ENCODE data around the gene SLCO3A1. TPM values are rescaled to one million over a fixed set of nuclear protein-coding genes. Genes with fewer than 3 reads are reported as not detected.
A peak's percentile ranks its signal among the peaks of the same experiment; 100 is the strongest.

SLCO3A1 gene
- polyA plus RNA-seq, 1 donor from 2014 or later, result 3.1 TPM

DNA sequence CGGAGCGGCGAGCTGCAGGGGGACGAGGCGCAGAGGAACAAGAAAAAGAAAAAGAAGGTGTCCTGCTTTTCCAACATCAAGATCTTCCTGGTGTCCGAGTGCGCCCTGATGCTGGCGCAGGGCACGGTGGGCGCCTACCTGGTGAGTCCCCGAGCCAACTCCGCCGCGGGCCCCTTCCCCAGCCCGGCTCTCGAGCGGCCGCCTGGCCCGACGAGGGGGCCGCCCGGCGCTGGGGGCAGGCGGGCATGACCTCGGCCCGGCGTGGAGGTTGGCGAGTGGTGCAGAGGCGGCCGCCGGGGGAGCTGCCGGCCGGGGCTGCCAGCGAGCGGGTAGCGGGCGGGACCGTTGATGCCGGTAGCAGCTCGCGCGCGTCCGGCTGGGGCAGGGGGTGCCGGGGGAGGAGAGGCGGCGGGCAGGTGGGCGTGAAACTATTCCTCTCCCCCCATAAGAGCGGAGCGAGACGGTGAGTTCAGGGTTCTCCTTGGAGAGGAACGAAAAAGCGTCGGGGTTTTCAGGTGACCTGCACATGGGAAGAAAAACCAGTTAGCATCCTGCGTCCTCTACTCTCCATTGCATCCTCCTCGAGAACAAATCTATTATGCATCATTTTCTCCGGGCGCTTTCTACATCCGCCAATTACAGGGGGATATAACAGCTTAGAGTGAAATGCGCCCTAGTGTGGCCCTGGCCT lies 585 bp downstream of the SLCO3A1 start:
- H3K4me1 Mint-ChIP-seq, result peaks cover 24 to 30% (median 28%) of the 10 kb centered on the region in 3 donors
- peak overlapping the region in 2 of 3 donors; percentile 16 to 31 for H3K27ac Mint-ChIP-seq
- peak overlapping the region; percentile 70 to 91 (median 84) for H3K4me3 Mint-ChIP-seq
- H3K27me3 Mint-ChIP-seq, result peaks cover 51% of the 10 kb centered on the region
- peaks cover 2% of the 10 kb centered on the region for H3K36me3 Mint-ChIP-seq
- H3K9me3 Mint-ChIP-seq, result peaks cover 1 to 2% (median 1%) of the 10 kb centered on the region in 3 donors

DNA sequence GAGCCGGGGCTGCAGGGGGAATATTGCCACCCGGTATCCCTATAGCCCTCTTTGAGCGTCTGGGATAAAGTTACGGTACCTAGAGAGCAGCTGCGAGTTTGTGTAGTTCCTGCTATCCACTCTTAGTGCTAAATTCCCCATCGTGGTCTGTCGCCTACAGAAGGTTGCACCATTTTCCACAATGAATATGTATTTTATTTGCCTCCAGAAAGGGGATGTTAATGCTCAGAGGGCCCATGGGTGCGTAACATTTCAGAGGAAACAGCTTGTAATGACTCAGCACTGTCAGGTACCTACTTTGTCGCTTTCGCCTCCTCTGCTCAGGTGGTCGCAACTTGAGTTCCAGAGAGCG lies 1.1 kb downstream of the SLCO3A1 start:
- H3K27ac Mint-ChIP-seq, result peak overlapping the region; percentile 16 to 95 (median 31)
- peaks cover 46% of the 10 kb centered on the region for H3K27me3 Mint-ChIP-seq
- H3K9me3 Mint-ChIP-seq, result peaks cover 1 to 3% (median 2%) of the 10 kb centered on the region in 3 donors

GRCh38 chr15:91855241-91855640 lies 1.7 kb downstream of the SLCO3A1 start:
- peaks cover 49% of the 10 kb centered on the region for H3K27me3 Mint-ChIP-seq
- peaks cover 2% of the 10 kb centered on the region for H3K36me3 Mint-ChIP-seq
- peaks cover 1 to 3% (median 2%) of the 10 kb centered on the region in 3 donors for H3K9me3 Mint-ChIP-seq
- peak overlapping the region; percentile 67 to 91 (median 84) for H3K4me3 Mint-ChIP-seq
- peak overlapping the region in 2 of 3 donors; percentile 29 to 95 for H3K27ac Mint-ChIP-seq
- peaks cover 24 to 29% (median 25%) of the 10 kb centered on the region in 3 donors for H3K4me1 Mint-ChIP-seq

More for the DNA sequence above, 1.1 kb downstream of the SLCO3A1 start:
- Mint-ChIP-seq H3K4me3 (peak overlapping the region; percentile 67 to 91 (median 84)), H3K36me3 (peaks cover 2% of the 10 kb centered on the region), H3K4me1 (peaks cover 24 to 29% (median 26%) of the 10 kb centered on the region in 3 donors)

DNA sequence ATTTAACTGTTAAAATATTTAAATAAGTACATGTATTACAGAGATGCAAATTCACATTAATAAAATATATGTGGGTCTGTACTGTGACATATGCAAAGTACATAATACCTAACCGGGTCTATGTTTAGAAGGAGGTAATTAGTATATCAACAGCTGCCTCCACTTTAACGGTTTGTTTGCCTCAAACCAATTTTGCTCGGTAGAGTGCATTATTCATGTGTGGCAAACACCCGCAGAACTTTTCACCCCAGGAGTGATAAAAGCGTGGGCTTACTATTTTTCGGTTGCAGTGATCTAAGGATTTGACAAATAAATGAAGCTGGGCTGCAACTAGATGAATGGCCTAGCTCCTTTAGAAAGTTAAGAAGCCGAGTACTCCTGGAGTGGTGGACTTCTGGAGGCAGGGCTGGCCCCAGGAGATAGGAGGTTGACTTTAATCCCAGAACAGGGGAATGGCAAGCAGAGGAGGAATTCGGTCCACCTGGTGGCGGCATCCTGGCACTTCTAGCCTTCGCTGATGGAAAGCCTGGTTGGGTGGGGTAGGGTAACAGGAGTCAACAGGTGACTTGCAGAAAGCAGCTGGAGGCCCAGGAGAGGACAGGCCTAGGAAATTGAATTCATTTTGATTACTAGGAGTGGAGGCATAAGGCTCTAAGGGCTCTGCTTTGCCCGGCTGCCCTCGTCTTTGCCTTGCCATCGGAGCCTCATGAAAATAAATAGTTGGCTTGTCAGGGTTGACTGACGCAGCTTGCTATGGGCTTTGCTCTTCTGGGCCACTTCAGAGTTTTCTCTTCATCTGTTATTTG lies 2.4 kb downstream of the SLCO3A1 start:
- H3K4me3 Mint-ChIP-seq, result peak overlapping the region in 2 of 4 donors; percentile 78 to 88
- peak overlapping the region; percentile 29 to 94 (median 46) for H3K27ac Mint-ChIP-seq
- peaks cover 24 to 30% (median 25%) of the 10 kb centered on the region in 3 donors for H3K4me1 Mint-ChIP-seq
- peaks cover 48% of the 10 kb centered on the region for H3K27me3 Mint-ChIP-seq
- peaks cover 1 to 3% (median 2%) of the 10 kb centered on the region in 3 donors for H3K9me3 Mint-ChIP-seq
- peaks cover 2% of the 10 kb centered on the region for H3K36me3 Mint-ChIP-seq

DNA sequence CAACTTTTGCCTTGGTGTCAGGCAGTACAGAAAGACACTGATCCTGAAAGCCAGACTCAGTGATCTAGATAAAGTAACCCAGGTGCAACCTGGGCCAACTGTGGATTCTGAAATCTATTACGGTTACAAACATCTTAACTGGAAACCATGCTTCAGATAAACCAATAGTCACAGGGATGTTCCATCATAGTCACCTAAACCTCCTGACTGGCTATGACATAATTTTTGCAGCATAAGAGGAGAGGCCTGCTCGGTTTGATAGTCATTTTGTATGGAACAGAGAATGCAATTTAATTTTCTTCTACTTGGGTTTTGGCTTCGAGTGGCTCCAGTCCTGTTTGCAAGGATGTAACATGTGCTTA lies 3.7 kb downstream of the SLCO3A1 start:
- Mint-ChIP-seq H3K4me3 (peak overlapping the region in 3 of 4 donors; percentile 10 to 71 (median 11)), H3K36me3 (peaks cover 2% of the 10 kb centered on the region), H3K27ac (peak overlapping the region in 2 of 3 donors; percentile 41 to 94), H3K4me1 (peaks cover 24 to 28% (median 25%) of the 10 kb centered on the region in 3 donors), H3K27me3 (peaks cover 39% of the 10 kb centered on the region), H3K9me3 (peaks cover 1 to 3% (median 2%) of the 10 kb centered on the region in 3 donors)

- H3K36me3 Mint-ChIP-seq, result peaks cover 2% of the 10 kb centered on the region
- peaks cover 24 to 27% (median 24%) of the 10 kb centered on the region in 3 donors for H3K4me1 Mint-ChIP-seq
- peaks cover 0 to 3% (median 2%) of the 10 kb centered on the region in 3 donors for H3K9me3 Mint-ChIP-seq
- H3K27ac Mint-ChIP-seq, result peak overlapping the region in 2 of 3 donors; percentile 41 to 94
- H3K4me3 Mint-ChIP-seq, result peak overlapping the region in 3 of 4 donors; percentile 10 to 71 (median 11)
- peaks cover 39% of the 10 kb centered on the region for H3K27me3 Mint-ChIP-seq
Observed at GRCh38 chr15:91857772-91858171, 4.3 kb downstream of the SLCO3A1 start.

DNA sequence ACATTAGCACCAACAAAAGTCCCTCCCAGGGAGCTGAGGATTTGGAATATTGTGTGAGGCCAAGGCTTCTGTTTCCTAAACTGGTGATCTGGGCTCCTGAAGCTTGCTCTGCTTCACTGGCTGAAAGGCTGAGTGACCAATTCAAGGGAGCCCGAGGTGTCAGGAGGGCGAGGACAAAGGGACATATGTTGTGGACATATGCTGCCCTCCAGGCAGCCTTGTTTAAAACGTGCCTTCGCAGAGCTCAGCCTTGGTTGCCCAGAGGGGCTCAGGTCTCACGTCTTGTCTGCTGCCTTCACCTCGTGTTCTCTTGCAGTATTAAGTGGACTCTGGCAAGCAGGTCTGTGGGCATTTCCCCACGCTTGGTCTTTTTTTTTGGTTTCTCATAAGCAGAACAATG lies 7.0 kb downstream of the SLCO3A1 start:
- H3K27me3 Mint-ChIP-seq, result peaks cover 35% of the 10 kb centered on the region
- peak overlapping the region in 1 of 4 donors; percentile 30 for H3K4me3 Mint-ChIP-seq
- no peak overlapping the region for H3K27ac Mint-ChIP-seq
- peaks cover 14 to 24% (median 17%) of the 10 kb centered on the region in 3 donors for H3K4me1 Mint-ChIP-seq
- H3K36me3 Mint-ChIP-seq, result peaks cover 2% of the 10 kb centered on the region
- peaks cover 0 to 3% (median 2%) of the 10 kb centered on the region in 3 donors for H3K9me3 Mint-ChIP-seq

- H3K27me3 Mint-ChIP-seq, result peaks cover 30% of the 10 kb centered on the region
- H3K4me3 Mint-ChIP-seq, result peak overlapping the region in 1 of 4 donors; percentile 43
- peaks cover 14 to 24% (median 14%) of the 10 kb centered on the region in 3 donors for H3K4me1 Mint-ChIP-seq
- H3K9me3 Mint-ChIP-seq, result peaks cover 0 to 4% (median 3%) of the 10 kb centered on the region in 3 donors
- no peak overlapping the region for H3K27ac Mint-ChIP-seq
- peaks cover 2% of the 10 kb centered on the region for H3K36me3 Mint-ChIP-seq
Observed at GRCh38 chr15:91861223-91861622, 7.7 kb downstream of the SLCO3A1 start.

GRCh38 chr15:91862891-91863504 lies 9.5 kb downstream of the SLCO3A1 start:
- Mint-ChIP-seq H3K27me3 (peaks cover 26% of the 10 kb centered on the region), H3K9me3 (peaks cover 2 to 3% (median 2%) of the 10 kb centered on the region in 3 donors), H3K4me3 (no peak overlapping the region), H3K36me3 (peaks cover 3% of the 10 kb centered on the region), H3K27ac (no peak overlapping the region), H3K4me1 (peaks cover under 1 to 11% (median 5%) of the 10 kb centered on the region in 3 donors)

DNA sequence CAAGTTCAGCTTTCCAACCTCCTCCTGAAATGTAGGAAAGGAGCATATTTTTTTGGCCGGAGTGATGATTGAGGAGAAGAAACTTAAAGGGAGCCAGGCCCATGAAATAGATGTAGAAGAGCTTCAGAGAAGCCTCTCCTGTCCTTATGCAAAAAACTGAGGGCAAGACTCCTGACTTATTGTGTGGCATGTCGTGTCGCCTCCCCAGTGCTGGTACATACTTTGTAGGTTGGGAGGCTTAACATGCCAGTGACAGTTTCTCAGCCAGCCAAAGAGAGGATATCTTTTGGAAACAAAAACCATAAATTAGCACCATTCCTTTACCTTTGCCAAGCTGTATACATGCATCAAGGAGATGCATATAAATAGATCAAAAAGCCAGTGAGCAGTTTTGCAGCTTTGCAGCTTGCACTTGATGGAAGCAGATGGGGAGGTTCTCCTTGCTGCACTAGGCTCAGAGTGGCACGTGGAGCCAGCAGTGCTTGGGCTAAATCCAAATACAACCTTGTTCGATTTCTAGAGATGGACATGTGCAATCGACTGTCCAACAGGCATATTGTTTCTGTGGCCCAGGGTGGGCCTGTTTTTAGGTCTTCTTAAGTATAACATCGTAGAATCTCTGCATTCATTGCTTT lies 10.2 kb downstream of the SLCO3A1 start:
- Mint-ChIP-seq H3K36me3 (peaks cover 3% of the 10 kb centered on the region), H3K27ac (no peak overlapping the region), H3K9me3 (peaks cover 2 to 3% (median 2%) of the 10 kb centered on the region in 3 donors), H3K4me1 (peaks cover 0 to 11% (median 2%) of the 10 kb centered on the region in 3 donors), H3K4me3 (no peak overlapping the region), H3K27me3 (peaks cover 25% of the 10 kb centered on the region)

- peaks cover 0 to 2% (median 2%) of the 10 kb centered on the region in 3 donors for H3K9me3 Mint-ChIP-seq
- no peak overlapping the region for H3K4me3 Mint-ChIP-seq
- no peak overlapping the region for H3K27ac Mint-ChIP-seq
- H3K27me3 Mint-ChIP-seq, result peaks cover 23% of the 10 kb centered on the region
- H3K36me3 Mint-ChIP-seq, result peaks cover 3% of the 10 kb centered on the region
- H3K4me1 Mint-ChIP-seq, result peaks cover 0 to 8% (median 2%) of the 10 kb centered on the region in 3 donors
Observed at GRCh38 chr15:91864664-91865063, 11.2 kb downstream of the SLCO3A1 start.

DNA sequence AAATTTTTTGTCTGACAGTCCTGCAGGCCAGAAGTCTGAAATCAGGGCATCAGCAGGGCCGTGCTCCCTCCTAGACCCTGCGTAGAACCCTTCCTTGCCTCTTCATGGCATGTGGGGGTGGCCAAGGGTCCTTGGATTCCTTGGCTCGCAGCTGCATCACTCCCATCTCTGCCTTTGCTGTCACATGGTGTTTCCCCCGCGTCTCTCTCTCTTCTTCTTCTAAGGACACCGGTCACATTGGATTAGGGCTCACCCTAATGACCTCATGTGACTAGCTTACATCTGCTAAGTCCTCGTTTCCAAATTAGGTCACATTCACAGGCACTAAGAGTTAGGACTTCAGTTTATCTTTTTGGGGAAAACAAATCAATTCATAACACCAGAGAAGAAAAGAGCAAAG lies 12.0 kb downstream of the SLCO3A1 start:
- Mint-ChIP-seq H3K27me3 (peaks cover 20% of the 10 kb centered on the region), H3K4me1 (peaks cover 0 to 8% (median 2%) of the 10 kb centered on the region in 3 donors), H3K27ac (no peak overlapping the region), H3K9me3 (peaks cover 0 to 2% (median 2%) of the 10 kb centered on the region in 3 donors), H3K4me3 (no peak overlapping the region), H3K36me3 (peaks cover 3% of the 10 kb centered on the region)

- H3K4me3 Mint-ChIP-seq, result no peak overlapping the region
Observed at GRCh38 chr15:91865950-91866349, 12.4 kb downstream of the SLCO3A1 start.

GRCh38 chr15:91866371-91866905 lies 12.9 kb downstream of the SLCO3A1 start:
- no peak overlapping the region for H3K27ac Mint-ChIP-seq
- H3K27me3 Mint-ChIP-seq, result peaks cover 16% of the 10 kb centered on the region
- H3K4me3 Mint-ChIP-seq, result peak overlapping the region in 1 of 4 donors; percentile 37
- peaks cover 0 to 5% (median 2%) of the 10 kb centered on the region in 3 donors for H3K4me1 Mint-ChIP-seq
- H3K36me3 Mint-ChIP-seq, result peaks cover 3% of the 10 kb centered on the region
- peaks cover 0 to 2% (median 2%) of the 10 kb centered on the region in 3 donors for H3K9me3 Mint-ChIP-seq

More at GRCh38 chr15:91865950-91866349, 12.4 kb downstream of the SLCO3A1 start:
- peaks cover 0 to 7% (median 2%) of the 10 kb centered on the region in 3 donors for H3K4me1 Mint-ChIP-seq
- peaks cover 17% of the 10 kb centered on the region for H3K27me3 Mint-ChIP-seq
- H3K27ac Mint-ChIP-seq, result no peak overlapping the region
- H3K9me3 Mint-ChIP-seq, result peaks cover 0 to 2% (median 2%) of the 10 kb centered on the region in 3 donors
- H3K36me3 Mint-ChIP-seq, result peaks cover 3% of the 10 kb centered on the region
